Right renal pelvis (tissue), 4 donors: ENCODE measurements around the gene SGSH. TPM values are rescaled to one million over a fixed set of nuclear protein-coding genes. Genes with fewer than 3 reads are reported as not detected.
"Not testable (repeated sequence)": the region's sequence is repeated elsewhere in the genome, so short reads cannot be mapped to it uniquely, and the experiment has no call there.

Experiments used
- DNase-seq, 4 donors: peaks; one replicate each; pipeline ENCODE4 v3.0.0-alpha.2; 2013; ENCODE audit warnings: low read depth in 4 of 4, low spot score in 3 of 4, missing footprints in 1 of 4
- polyA plus RNA-seq, 4 donors: library from polyadenylated mRNA; unstranded; fragments of 120-200 nt; gene quantifications; one replicate each; pipeline ENCODE4 v1.2.1, GENCODE V29; 2013; ENCODE audit not compliant: insufficient read length in 4 of 4

The SGSH gene
- polyA plus RNA-seq, result 10 to 100 TPM; 33.5 to 40.2 (median 38.6) TPM

GRCh38 chr17:80220054-80220735, at the start of gene SGSH, which contains the start of gene SLC26A11:
SGSH (minus strand) TSS chr17:80220333; CDS start chr17:80220313, 20 bp downstream.
SLC26A11 (plus strand) TSS chr17:80220427; CDS start chr17:80221561, 1,134 bp downstream.
- DNase-seq, result peak in 3 of 4 donors; percentile 48 to 60 (median 54)

GRCh38 chr17:80269405-80269807, 49.3 kb upstream of the SGSH start:
- no peak for DNase-seq

DNA sequence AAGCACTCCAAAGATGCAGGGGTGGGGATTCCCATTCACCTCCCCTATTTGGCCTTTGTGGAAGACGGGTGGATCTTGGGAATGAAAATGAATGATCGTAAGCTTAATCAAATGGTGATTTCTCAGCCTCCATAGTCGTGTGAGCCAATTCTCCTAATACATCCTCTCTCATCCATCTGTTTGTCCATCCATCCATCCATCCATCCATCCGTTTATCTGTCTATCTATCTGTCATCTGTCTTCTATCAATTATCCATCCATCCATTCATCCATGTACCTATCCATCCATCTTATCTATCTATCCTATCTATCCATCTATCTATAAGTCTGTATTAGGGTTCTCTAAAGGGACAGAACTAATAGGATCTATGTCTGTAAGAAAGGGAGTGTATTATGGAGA, 48.3 kb upstream of the SGSH start:
- no peak for DNase-seq

DNA sequence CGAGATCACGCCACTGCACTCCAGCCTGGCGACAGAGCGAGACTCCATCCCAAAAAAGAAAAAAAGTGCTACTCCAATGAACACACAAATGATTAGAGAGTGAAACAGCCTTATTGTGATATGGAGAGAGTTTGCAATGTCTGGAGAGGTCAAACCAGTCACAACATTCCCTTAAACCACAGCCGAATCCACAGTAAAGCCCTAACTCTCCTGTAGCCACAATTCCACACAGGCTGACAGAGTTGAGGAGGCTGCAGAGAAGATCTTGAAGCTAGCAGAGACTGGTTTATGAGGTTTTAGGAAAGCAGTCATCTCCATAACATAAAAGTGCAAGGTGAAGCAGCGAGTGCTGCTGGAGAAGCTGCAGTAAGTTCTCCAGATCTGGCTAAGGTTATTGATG, 47.3 kb upstream of the SGSH start:
- no peak for DNase-seq

DNA sequence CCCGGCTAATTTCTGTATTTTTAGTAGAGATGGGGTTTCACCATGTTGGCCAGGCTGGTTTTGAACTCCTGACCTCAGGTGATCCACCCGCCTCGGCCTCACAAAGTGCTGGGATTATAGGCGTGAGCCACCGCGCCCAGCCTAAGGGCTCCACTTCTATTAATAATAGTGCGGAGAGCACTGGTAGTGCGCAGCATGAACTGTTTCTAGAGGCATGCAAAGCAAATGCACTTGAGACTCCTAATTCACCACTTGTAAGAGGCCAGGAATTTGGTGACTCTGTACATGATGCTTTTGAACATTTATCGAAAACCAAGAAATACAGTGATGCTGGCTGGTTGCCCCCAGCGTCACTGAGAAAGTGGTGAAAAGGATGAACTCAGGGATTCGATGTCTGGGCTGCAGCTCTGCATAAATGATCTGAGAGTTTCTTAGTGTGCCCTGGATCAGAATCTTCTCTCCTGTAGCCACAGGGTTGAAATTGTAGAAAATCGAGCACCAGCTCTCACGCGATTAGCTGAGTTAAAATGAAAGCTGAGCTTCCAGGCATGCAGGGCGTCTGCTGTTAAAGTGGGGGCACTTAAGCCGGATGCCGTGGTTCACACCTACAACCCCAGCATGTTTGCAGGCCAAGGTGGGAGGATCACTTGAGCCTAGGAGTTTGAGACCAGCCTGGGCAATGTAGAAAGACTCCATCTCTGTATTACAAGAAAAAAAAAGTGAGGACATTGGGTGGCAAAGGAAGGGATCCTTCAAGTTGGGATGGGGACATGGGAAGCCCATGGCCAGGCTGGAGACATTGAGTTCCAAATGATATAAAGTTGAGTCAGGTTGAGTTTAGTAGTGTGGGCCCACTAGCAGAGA, 45.3 kb upstream of the SGSH start:
- no peak for DNase-seq

DNA sequence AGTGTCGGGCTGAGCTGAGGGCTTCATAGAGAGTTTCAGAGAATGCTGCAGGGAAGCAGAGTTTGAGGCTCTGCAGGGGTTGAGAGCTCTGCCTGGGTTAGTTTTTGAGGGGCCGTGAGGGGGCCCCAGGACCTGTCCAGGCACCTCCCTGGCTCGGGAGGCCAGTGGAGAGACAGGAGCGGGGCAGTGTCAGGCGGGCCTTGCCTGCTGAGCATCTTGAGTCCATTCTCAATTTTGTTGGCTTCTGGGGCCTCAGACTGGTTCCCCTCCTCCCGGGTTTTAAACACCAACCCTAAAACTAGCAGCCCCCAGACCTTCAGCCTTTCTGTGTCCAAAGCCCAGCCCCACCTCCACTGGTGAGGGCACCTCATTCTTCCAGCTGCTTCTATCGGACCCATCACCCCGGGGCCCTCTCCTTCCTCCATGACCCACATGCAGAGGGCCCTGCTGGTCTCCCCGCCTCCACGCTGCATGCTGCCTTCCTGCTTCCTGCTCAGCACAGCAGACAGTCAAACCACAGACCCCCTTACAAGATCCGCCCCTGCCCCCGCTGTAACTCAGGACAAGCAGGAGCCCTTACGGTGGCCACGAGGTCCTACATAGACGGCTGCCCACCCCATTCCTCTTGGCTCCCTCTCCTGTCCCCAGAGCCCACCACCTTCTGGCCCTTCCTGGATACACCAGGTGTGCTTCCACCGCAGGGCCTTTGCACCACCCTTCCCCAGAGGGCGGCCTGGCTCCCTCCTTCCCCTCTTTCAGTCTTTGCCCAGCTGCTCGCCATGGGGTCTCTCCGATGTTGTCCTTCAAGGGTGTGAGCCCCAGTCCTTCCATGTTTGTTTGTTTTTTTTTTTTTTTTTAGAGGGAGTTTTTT, 44.3 kb upstream of the SGSH start:
- DNase-seq, result no peak

DNA sequence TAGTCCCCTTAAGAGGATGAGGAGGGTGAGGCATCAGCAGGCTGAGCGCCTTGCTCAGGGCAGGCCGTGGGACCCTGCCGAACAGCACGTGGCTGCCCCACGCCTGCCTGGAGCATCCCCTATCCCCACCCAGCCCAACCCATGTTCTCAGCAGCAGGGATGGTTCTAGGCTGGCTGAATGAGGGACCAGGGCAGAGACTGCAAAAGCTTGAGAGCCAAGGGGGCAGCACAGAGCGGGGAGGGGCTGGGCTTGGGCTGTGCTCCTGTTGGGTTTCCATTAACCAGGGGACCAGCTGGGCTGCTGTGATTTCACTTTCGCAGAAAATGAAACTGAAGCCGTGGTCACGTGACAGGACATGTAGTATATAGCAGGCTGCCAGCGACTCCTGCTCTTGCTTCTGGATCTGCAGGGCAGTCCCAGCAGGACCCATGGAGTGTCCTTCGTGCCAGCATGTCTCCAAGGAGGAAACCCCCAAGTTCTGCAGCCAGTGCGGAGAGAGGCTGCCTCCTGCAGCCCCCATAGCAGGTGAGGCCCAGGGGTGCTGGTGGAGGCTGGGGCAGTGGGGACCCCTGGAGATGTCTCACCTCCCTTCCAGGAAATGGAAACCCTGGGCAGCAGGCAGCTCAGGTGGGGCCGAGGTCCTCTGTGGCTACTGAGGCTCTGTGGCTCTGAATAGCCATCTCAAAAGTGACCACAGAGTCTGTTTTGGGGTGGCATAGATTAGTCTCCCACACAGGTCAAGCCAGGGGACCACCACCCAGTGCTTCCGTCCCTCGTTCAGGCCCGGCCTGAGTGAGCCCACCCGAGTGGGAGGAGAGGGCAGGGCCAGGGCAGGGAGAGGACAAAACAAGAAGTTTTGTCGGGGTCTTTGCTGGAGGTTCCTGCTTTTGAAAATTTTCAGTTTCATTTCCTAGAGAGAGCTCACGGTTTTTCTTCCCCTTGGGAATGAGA, 43.4 kb upstream of the SGSH start:
- DNase-seq, result peak; percentile 63 to 87 (median 80)

- no peak for DNase-seq
Observed at GRCh38 chr17:80262775-80263244, 42.7 kb upstream of the SGSH start.

DNA sequence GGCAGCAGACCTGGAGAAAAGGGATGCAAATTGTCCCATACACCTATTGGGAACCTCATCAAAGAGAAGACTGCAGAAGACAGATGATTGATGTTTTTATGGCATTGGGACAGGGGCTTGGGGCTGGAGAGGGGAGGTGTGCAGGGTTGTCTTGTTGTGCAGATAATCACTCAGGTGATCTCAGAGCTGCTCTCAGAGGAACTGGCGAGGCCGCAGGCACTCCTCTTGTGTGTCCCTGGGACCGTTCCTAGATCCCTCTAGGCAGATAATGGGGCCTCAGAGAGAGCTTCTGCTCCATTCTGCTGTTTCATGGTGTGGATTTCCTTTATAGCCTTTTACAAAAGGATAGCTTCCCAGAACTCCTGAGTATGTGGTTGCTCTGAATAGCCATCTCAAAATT, 42.2 kb upstream of the SGSH start:
- DNase-seq, result no peak

DNA sequence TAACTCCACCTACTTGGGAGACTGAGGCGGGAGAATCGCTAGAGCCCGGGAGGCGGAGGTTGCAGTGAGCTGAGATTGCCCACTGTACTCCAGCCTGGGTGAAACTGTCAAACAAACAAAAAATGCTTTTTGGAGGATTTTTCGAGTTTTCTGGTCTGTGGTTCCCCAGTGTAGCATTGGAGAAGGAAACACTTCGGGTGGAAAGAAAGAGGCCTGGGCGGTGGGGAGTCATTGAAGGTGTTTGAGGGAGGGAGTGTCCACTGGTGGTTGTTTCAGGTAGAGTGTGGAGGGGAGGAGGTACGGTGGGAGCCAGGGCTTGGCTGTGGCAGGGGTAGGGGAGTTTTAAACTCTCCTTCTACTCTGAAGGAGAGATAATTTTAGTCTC, 41.8 kb upstream of the SGSH start:
- no peak for DNase-seq

GRCh38 chr17:80261159-80261894, 41.2 kb upstream of the SGSH start:
- DNase-seq, result no peak

- no peak for DNase-seq
Observed at GRCh38 chr17:80260791-80261158, 40.6 kb upstream of the SGSH start, which contains the start of gene RNF213. RNF213 (plus strand) TSS chr17:80260852; CDS start chr17:80263682, 2,830 bp downstream.

DNA sequence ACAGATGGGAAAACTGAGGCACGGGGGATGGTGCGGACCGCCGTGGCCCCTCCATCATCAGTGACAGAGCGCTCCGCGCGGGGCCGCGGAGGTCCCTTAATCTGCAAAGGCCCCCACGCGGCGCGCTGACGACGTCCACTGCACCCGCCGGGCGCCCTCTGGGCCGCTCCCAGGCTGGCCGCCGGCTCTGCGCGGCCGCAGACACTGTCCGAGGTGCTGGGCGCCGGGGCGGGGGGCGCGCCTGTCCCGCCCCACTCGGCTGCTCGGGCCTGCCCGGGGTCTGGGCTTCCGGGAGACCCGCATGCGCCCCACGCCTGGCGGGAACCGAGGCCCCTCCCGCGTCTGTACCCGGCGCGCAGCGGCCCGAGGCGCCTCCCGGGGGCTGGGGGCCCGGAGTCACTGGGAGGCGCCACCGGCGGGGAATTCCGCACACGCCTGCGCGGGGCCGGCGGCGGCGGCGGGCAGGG, 40.0 kb upstream of the SGSH start:
- DNase-seq, result peak in 1 of 4 donors; percentile 47

DNA sequence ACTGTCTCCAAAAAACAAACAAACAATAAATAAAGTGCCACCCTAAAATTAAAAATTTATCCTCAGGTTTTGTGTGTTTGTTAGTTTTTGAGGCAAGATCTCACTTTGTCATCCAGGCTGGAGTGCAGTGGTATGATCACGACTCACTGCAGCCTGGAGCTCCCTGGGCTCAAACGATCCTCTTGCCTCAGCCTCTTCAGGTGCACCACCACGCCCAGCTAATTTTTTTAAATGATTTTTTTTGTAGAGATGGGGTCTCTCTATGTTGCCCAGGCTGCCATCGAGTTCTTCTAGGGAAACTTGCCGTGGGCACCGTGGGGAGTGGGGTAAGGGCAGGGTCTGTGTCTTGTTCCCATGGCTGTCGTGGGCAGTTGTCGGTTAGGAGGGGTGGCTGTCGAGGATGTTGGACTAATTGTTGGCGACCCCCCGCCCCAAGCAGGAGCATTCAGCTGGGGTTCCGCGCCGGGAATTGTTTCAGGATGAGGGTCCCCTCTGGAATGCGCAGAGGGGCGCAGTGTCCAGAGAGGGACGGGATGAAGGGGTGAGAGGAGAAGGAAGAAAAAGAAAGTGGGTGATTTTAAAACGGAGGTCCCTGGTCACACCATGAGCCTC, 39.4 kb upstream of the SGSH start:
- no peak for DNase-seq

DNA sequence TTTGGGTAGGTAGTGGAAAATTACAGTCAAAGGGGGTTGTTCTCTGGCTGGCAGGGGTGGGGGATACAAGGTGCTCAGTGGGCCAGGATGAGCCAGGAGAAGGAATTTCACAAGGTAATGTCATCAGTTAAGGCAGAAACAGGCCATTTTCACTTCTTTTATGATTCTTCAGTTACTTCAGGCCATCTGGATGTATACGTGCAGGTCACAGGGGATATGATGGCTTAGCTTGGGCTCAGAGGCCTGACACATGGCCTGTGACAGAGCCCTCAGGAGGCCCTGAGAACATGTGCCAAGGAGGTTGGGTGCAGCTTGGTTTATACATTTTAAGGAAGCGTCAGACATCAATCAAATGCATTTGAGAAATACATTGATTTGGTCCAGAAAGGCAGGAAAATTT, 38.2 kb upstream of the SGSH start:
- DNase-seq, result not testable (repeated sequence)

DNA sequence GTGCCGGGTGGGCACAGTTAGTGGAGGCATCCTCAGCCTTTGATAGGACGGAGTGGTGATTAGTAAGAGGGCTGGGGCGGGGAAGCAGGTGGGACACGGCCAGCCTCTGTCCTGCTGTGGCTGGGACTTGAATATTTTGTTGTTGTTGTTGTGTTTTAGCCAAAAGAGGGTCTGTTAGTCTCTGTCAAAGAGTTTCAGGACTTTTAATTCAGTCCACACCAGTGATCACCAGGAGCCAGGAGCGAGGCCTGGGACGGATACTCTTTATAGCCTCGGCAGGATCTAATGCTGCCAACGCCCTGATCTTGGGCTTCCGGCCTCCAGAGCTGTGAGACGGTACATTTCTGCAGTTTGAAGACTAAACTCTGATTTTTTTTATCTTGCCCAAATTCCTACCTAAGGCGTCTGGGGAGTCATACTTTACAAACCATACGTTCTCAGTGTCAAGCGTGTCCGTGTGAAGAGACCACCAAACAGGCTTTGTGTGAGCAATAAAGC, 37.6 kb upstream of the SGSH start:
- DNase-seq, result no peak

GRCh38 chr17:80256034-80256350, 35.9 kb upstream of the SGSH start:
- no peak for DNase-seq
